Measurements from ENCODE around the gene HSPA1L. TPM values are rescaled to one million over a fixed set of nuclear protein-coding genes. Genes with fewer than 3 reads are reported as not detected.

Gene HSPA1L
- total RNA-seq, 2 experiments from 2014 or later, result 3.3 to 3.5 TPM

DNA sequence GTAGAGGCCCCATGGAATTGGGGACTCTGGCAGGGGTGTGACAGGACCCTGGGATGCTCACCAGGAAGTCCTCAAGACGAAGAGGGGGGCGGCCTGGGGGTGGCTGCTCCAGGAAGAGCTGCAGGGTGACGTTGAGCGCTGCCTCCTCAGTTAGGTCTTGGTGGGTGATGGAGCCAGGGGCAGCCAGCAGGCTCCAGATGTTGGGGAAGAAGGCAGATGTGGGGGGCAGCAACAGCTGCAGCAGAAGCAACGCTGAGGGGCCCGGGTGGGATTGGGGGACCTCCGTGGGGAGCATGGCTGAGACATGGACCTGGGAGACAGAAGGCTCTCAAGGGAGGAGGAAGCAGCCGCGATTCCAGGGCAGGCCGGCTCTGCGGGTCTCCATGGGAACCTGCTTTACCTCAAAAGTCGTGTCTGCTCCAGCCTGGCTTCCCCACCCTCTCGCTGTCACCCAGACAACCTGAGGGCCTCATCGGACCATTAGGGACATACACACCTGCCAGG lies 38.5 kb downstream of the HSPA1L start:
- no peak for DNase-seq
- Mint-ChIP-seq H3K36me3 (ENCODE audit: low read depth) (peaks cover 12% of the 10 kb centered on the region), H3K27ac (peak overlapping the region; percentile 85), H3K27me3 (no peaks in the 10 kb centered on the region), H3K4me3 (peak overlapping the region; percentile 51), H3K9me3 (no peaks in the 10 kb centered on the region), H3K4me1 (peaks cover 47% of the 10 kb centered on the region)
- ChIA-PET CTCF (interaction anchor here (0.8 to 2.0 kb wide), 4 partner anchors 19 to 47 kb away, joined by 3 to 10 read pairs (median 5); partner anchors contain the start of gene VARS1), POLR2A (no interaction called here)

DNA sequence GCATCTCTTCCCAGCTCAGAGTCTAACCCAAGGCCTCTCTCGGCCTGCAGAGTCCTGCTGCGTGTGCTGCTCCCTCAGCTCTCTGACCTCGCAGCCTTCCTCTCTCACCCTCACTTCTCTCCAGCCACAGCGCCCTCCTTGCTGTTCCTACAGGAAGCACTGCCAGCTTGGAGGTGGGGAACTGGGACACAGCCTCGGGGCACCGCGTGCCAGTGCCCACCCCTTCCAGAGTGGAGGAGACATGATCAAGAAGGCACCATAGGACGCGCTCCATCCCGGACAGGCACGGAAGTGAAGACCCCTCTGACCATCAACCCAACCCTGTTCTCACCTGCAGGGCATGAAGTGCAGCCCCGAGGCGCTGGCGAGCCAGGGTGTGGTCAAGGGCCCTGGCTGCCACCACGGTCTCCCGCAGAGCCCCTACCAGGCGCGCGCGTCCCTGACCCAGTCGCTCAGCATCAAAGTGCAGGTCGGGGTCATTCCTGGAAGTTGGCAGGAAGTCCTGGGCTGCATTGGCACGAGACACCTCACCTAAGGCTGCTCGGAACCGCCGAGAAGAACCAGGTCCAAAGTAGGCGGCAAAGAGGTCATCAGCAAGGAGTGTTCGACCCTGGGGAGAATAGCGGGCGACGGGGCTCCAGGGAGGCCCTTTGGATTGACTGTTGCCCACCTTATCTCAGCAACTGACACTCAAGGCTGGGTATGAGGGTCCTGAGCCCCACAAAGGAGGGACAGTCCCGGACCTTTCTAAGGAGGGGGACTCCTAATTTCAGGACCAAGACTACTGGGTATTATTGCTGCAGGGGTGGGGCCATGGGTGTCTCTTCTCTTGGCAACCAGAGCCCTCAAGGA lies 39.2 kb downstream of the HSPA1L start:
- Mint-ChIP-seq H3K4me1 (peaks cover 53% of the 10 kb centered on the region), H3K4me3 (peak overlapping the region; percentile 51), H3K9me3 (no peaks in the 10 kb centered on the region), H3K27ac (peak overlapping the region; percentile 85), H3K27me3 (no peaks in the 10 kb centered on the region), H3K36me3 (ENCODE audit: low read depth) (peaks cover 12% of the 10 kb centered on the region)
- no peak for DNase-seq
- ChIA-PET POLR2A (no interaction called here), CTCF (interaction anchor here (0.5 to 1.6 kb wide), 5 partner anchors 10 to 122 kb away, joined by 3 to 7 read pairs (median 5); partner anchors contain the start of gene EHMT2)

GRCh38 chr6:31775184-31775583 lies 39.9 kb downstream of the HSPA1L start:
- Mint-ChIP-seq H3K27me3 (no peaks in the 10 kb centered on the region), H3K27ac (peak overlapping the region; percentile 76), H3K4me3 (no peak overlapping the region), H3K36me3 (ENCODE audit: low read depth) (peaks cover 10% of the 10 kb centered on the region), H3K4me1 (peaks cover 56% of the 10 kb centered on the region), H3K9me3 (no peaks in the 10 kb centered on the region)
- ChIA-PET CTCF (interaction anchor here (0.5 to 1.6 kb wide), 6 partner anchors 9 to 122 kb away, joined by 3 to 7 read pairs (median 4); partner anchors contain the start of gene EHMT2), POLR2A (no interaction called here)
- DNase-seq, result no peak

GRCh38 chr6:31771992-31772358 lies 43.1 kb downstream of the HSPA1L start:
- no peaks in the 10 kb centered on the region for H3K9me3 Mint-ChIP-seq
- peak overlapping the region; percentile 84 for H3K27ac Mint-ChIP-seq
- peak; percentile 31 for DNase-seq
- peaks cover 4% of the 10 kb centered on the region for H3K36me3 Mint-ChIP-seq (ENCODE audit: low read depth)
- H3K4me3 Mint-ChIP-seq, result peak overlapping the region; percentile 41
- peaks cover 69% of the 10 kb centered on the region for H3K4me1 Mint-ChIP-seq
- ChIA-PET POLR2A (no interaction called here), CTCF (interaction anchor here (0.7 to 3.2 kb wide), 5 partner anchors 9 to 81 kb away, joined by 3 to 17 read pairs (median 10); partner anchors contain the start of genes CLIC1 and DDAH2)
- no peaks in the 10 kb centered on the region for H3K27me3 Mint-ChIP-seq

- H3K4me3 Mint-ChIP-seq, result no peak overlapping the region
- H3K27ac Mint-ChIP-seq, result peak overlapping the region; percentile 81
- no peaks in the 10 kb centered on the region for H3K9me3 Mint-ChIP-seq
- H3K36me3 Mint-ChIP-seq (ENCODE audit: low read depth), result peaks cover 4% of the 10 kb centered on the region
- peaks cover 58% of the 10 kb centered on the region for H3K4me1 Mint-ChIP-seq
- no peaks in the 10 kb centered on the region for H3K27me3 Mint-ChIP-seq
- POLR2A ChIA-PET, result no interaction called here
- CTCF ChIA-PET, result interaction anchor here (0.6 to 3.2 kb wide), 11 partner anchors 9 to 229 kb away, joined by 3 to 29 read pairs (median 10); partner anchors contain the start of genes CLIC1, DDAH2, DDX39B and MSH5
- DNase-seq, result no peak
These were observed 44.2 kb downstream of the HSPA1L start for GRCh38 chr6:31770860-31771259.

DNA sequence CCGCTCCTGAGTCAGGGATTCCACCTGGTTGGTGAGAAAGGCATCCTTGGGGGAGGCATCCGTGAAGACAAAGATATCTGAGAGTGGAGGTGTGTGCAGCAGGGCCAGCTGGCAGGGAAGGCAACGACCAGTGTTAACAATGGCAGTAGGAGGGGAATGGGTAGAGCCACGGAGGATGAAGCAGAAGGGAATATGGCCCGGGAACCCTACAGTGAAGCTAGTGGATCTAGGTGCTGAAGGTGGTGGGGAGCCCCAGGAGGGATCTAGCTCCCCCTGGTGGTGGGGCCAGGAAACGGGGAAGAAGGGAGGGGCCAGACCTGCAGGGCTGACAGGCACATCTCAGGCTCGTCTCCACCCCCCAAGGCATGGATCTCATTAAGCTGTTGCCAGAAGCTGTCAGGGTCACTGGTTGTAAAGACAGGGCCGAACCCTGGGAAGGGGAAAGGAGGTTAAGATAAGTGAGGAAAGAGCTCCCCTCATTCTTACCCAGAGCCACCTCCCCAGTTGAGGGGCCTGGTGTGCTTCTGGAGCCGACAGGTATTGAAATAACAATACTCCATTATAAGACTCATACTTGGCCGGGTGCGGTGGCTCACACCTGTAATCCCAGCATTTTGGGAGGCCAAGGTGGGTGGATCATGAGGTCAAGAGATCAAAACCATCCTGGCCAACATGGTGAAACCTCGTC lies 45.3 kb downstream of the HSPA1L start:
- no peaks in the 10 kb centered on the region for H3K27me3 Mint-ChIP-seq
- H3K36me3 Mint-ChIP-seq (ENCODE audit: low read depth), result peaks cover 4% of the 10 kb centered on the region
- H3K4me1 Mint-ChIP-seq, result peaks cover 50% of the 10 kb centered on the region
- no peak overlapping the region for H3K4me3 Mint-ChIP-seq
- ChIA-PET CTCF (interaction anchor here (0.6 to 3.2 kb wide), 33 partner anchors 10 to 1111 kb away, joined by 3 to 30 read pairs (median 4); partner anchors contain the start of genes ABHD16A, CLIC1, DDAH2 and DDX39B), POLR2A (interaction anchor here (1.2 kb wide), 1 partner anchor 13 kb away, joined by 5 read pairs; no protein-coding TSS in a partner anchor)
- peak overlapping the region; percentile 0 for H3K27ac Mint-ChIP-seq
- H3K9me3 Mint-ChIP-seq, result no peaks in the 10 kb centered on the region
- DNase-seq, result peak; percentile 78

DNA sequence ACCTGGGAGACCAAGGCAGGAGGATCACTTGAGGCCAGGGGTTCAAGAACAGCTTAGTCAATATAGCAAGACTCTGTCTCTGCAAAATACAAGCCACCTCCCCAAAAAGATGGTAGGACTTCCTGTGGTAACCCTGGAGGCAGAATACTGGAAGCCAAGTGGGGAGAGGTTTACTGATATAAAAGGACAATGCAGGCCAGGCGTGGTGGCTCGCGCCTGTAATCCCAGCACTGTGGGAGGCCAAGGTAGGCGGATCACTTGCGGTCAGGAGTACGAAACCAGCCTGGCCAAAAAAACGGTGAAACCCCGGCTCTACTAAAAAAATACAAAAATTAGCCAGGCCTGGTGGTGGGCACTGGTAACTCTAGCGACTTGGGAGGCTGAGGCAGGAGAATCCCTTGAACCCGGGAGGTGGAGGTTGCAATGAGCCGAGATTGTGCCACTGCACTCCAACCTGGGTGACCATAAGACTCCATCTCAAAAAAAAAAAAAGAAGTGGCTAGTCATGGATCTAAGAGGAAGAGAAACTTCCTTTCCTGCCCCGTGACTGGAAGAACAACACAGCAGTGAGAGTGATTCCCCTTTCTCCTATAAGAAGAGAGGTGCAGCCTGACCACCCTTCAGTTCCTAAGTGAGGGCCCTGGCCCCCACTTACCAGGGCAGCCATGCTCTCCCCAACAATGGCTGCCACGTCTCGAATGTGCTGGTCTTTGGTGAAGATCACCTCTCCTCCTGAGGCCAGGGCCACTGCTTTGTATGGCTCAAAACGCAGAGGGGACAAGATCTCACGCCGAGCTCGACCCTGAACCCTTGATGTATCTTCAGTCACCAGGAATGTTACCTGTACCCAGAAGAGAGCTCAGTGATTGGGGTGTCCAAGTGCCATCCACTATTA lies 46.5 kb downstream of the HSPA1L start:
- POLR2A ChIA-PET, result interaction anchor here (1.2 kb wide), 1 partner anchor 12 kb away, joined by 5 read pairs; no protein-coding TSS in a partner anchor
- Mint-ChIP-seq H3K4me1 (peaks cover 55% of the 10 kb centered on the region), H3K27me3 (no peaks in the 10 kb centered on the region), H3K4me3 (no peak overlapping the region), H3K27ac (no peak overlapping the region), H3K36me3 (ENCODE audit: low read depth) (peaks cover 6% of the 10 kb centered on the region), H3K9me3 (no peaks in the 10 kb centered on the region)
- CTCF ChIA-PET, result interaction anchor here (0.8 to 3.2 kb wide), 16 partner anchors 10 to 111 kb away, joined by 3 to 30 read pairs (median 8); partner anchors contain the start of genes ABHD16A, CLIC1, DDAH2 and HSPA1B
- DNase-seq, result no peak

- Mint-ChIP-seq H3K9me3 (no peaks in the 10 kb centered on the region), H3K27ac (no peak overlapping the region), H3K36me3 (ENCODE audit: low read depth) (peaks cover 8% of the 10 kb centered on the region), H3K4me1 (peaks cover 46% of the 10 kb centered on the region), H3K4me3 (no peak overlapping the region), H3K27me3 (no peaks in the 10 kb centered on the region)
- no peak for DNase-seq
- ChIA-PET POLR2A (no interaction called here), CTCF (interaction anchor here (0.5 kb wide), 1 partner anchor 11 kb away, joined by 4 read pairs; no protein-coding TSS in a partner anchor)
These were observed 47.9 kb downstream of the HSPA1L start for GRCh38 chr6:31767096-31767645.

DNA sequence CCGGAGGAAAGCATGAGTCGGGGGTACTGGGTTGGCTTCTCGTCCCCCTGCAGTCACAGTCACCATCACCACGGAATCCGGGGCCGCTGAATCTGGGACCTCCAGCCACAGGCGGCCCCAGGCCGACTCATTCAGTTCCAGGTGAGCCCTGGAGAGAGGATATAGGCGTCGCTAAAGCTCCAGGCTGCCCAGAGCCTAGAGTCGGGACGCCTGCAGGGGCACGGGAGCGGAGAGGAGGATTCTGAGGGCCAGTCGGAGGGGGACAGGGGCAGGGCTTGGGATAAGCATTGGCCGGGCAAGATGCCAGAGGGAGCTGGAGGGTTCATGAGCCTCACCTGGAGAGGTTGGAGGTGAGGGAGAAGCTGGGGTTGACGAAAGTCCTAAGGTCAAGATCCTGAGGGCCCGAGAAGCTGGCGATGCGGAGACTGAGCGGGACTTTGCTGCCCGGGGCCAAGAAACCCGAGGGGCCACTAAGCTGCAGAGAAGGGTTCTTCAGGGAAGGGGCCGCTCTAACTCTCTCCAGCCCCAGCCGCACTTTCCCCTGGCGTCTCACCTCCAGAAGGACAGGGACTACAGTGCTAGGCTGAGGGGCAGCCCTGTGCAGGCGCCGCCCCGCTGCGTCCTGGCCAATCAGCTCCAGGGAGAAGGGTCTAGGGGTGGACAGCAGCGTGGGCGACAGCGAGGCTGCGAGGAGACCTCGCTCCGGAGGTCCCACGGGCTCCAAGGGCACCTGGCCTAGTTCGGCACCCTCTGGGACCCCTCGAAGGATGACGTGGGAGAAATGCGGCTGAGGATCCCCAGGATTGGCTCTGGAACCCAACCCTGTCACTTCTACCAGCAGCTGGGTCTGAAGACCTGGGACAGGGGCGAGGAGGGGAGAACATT lies 48.9 kb downstream of the HSPA1L start:
- DNase-seq, result no peak
- Mint-ChIP-seq H3K27me3 (no peaks in the 10 kb centered on the region), H3K4me3 (no peak overlapping the region), H3K9me3 (no peaks in the 10 kb centered on the region), H3K27ac (peak overlapping the region; percentile 13), H3K36me3 (ENCODE audit: low read depth) (peaks cover 11% of the 10 kb centered on the region), H3K4me1 (peaks cover 39% of the 10 kb centered on the region)
- ChIA-PET POLR2A (no interaction called here), CTCF (interaction anchor here (0.7 to 1.3 kb wide), 2 partner anchors 9 to 45 kb away, joined by 3 to 7 read pairs; no protein-coding TSS in a partner anchor)

- Mint-ChIP-seq H3K27ac (no peak overlapping the region), H3K4me1 (peaks cover 33% of the 10 kb centered on the region), H3K27me3 (no peaks in the 10 kb centered on the region), H3K36me3 (ENCODE audit: low read depth) (peaks cover 11% of the 10 kb centered on the region), H3K4me3 (no peak overlapping the region), H3K9me3 (no peaks in the 10 kb centered on the region)
- DNase-seq, result no peak
- ChIA-PET POLR2A (no interaction called here), CTCF (interaction anchor here (1.3 kb wide), 1 partner anchor 9 kb away, joined by 7 read pairs; no protein-coding TSS in a partner anchor)
These were observed 49.5 kb downstream of the HSPA1L start for GRCh38 chr6:31765559-31765909.

GRCh38 chr6:31764198-31764597 lies 50.9 kb downstream of the HSPA1L start:
- POLR2A ChIA-PET, result no interaction called here
- CTCF ChIA-PET, result no interaction called here
- H3K4me1 Mint-ChIP-seq, result peaks cover 29% of the 10 kb centered on the region
- DNase-seq, result no peak
- H3K9me3 Mint-ChIP-seq, result no peaks in the 10 kb centered on the region
- H3K36me3 Mint-ChIP-seq (ENCODE audit: low read depth), result peaks cover 16% of the 10 kb centered on the region
- no peak overlapping the region for H3K4me3 Mint-ChIP-seq
- H3K27me3 Mint-ChIP-seq, result no peaks in the 10 kb centered on the region
- H3K27ac Mint-ChIP-seq, result peak overlapping the region; percentile 76

Measured in activated CD4-positive, alpha-beta T cell treated with anti-CD3 and anti-CD28 coated beads, Interleukin-2, amount 10 ng/mL, durations not matched to agents 7 days and 5 days (primary cell).